ENCODE measurements around the gene PPP1CC.
"Not testable (repeated sequence)": the region's sequence is repeated elsewhere in the genome, so short reads cannot be mapped to it uniquely, and the experiment has no call there.

The PPP1CC gene

GRCh38 chr12:110742096-110742717 is 484 bp downstream of the PPP1CC start:
- TF ChIP-seq CTCF (conservative IDR thresholded peaks at IDR 0.05): no peak
- peak overlapping the region; percentile 93 for H3K27ac ChIP-seq

- H3K27ac ChIP-seq: peak overlapping the region; percentile 93
- no peak for TF ChIP-seq CTCF (conservative IDR thresholded peaks at IDR 0.05)
These were observed 1.2 kb downstream of the PPP1CC start for GRCh38 chr12:110741341-110742095.

GRCh38 chr12:110739894-110740293 is 2.8 kb downstream of the PPP1CC start:
- peak overlapping the region; percentile 93; the same call in 1 of the 2 replicates for H3K27ac ChIP-seq
- no peak for TF ChIP-seq CTCF (conservative IDR thresholded peaks at IDR 0.05)

GRCh38 chr12:110739488-110739887 is 3.2 kb downstream of the PPP1CC start:
- H3K27ac ChIP-seq: peak overlapping the region; percentile 5
- no peak for TF ChIP-seq CTCF (conservative IDR thresholded peaks at IDR 0.05)

- no peak for TF ChIP-seq CTCF (conservative IDR thresholded peaks at IDR 0.05)
- no peak overlapping the region for H3K27ac ChIP-seq
These were observed 5.2 kb downstream of the PPP1CC start for GRCh38 chr12:110737532-110737931.

GRCh38 chr12:110737016-110737415 is 5.7 kb downstream of the PPP1CC start:
- H3K27ac ChIP-seq: not testable (repeated sequence)

GRCh38 chr12:110733900-110734299 is 8.8 kb downstream of the PPP1CC start:
- TF ChIP-seq CTCF (conservative IDR thresholded peaks at IDR 0.05): no peak
- no peak overlapping the region for H3K27ac ChIP-seq
